ENCODE results near the gene YBX3. TPM values are rescaled to one million over a fixed set of nuclear protein-coding genes. Genes with fewer than 3 reads are reported as not detected.

YBX3 gene
- total and polyA plus RNA-seq, 2 of the 13 experiments (the other 11 are each of a cell fraction or from before 2014, with no cell fraction given), result 77.5 to 99.6 TPM

GRCh38 chr12:10741845-10742244 lies 18.7 kb upstream of the YBX3 start (continued):
- TF ChIP-seq ZBTB4 (CRISPR knock-in tag; IDR thresholded peaks at IDR 0.05; ENCODE audit: borderline replicate concordance), result no peak
- TF ChIP-seq ZNF878 (CRISPR knock-in tag; IDR thresholded peaks at IDR 0.05), result no peak
- TF ChIP-seq, protein P1, sequence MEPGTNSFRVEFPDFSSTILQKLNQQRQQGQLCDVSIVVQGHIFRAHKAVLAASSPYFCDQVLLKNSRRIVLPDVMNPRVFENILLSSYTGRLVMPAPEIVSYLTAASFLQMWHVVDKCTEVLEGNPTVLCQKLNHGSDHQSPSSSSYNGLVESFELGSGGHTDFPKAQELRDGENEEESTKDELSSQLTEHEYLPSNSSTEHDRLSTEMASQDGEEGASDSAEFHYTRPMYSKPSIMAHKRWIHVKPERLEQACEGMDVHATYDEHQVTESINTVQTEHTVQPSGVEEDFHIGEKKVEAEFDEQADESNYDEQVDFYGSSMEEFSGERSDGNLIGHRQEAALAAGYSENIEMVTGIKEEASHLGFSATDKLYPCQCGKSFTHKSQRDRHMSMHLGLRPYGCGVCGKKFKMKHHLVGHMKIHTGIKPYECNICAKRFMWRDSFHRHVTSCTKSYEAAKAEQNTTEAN (CRISPR knock-in tag; conservative IDR thresholded peaks at IDR 0.05), result no peak
- TF ChIP-seq, protein P2, sequence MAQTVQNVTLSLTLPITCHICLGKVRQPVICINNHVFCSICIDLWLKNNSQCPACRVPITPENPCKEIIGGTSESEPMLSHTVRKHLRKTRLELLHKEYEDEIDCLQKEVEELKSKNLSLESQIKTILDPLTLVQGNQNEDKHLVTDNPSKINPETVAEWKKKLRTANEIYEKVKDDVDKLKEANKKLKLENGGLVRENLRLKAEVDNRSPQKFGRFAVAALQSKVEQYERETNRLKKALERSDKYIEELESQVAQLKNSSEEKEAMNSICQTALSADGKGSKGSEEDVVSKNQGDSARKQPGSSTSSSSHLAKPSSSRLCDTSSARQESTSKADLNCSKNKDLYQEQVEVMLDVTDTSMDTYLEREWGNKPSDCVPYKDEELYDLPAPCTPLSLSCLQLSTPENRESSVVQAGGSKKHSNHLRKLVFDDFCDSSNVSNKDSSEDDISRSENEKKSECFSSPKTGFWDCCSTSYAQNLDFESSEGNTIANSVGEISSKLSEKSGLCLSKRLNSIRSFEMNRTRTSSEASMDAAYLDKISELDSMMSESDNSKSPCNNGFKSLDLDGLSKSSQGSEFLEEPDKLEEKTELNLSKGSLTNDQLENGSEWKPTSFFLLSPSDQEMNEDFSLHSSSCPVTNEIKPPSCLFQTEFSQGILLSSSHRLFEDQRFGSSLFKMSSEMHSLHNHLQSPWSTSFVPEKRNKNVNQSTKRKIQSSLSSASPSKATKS (CRISPR knock-in tag; IDR thresholded peaks at IDR 0.05), result no peak
- TF ChIP-seq RAD51 (IDR thresholded peaks at IDR 0.05; ENCODE audit: borderline replicate concordance), result no peak
- TF ChIP-seq ZNF614 (CRISPR knock-in tag; IDR thresholded peaks at IDR 0.05; ENCODE audit: borderline replicate concordance), result no peak
- TF ChIP-seq ZNF180 (CRISPR knock-in tag; IDR thresholded peaks at IDR 0.05; ENCODE audit: borderline replicate concordance, low read depth), result no peak
- no peak for TF ChIP-seq ZNF253 (CRISPR knock-in tag; IDR thresholded peaks at IDR 0.05; ENCODE audit: borderline replicate concordance)
- TF ChIP-seq ZNF710 (CRISPR knock-in tag; IDR thresholded peaks at IDR 0.05; ENCODE audit: borderline replicate concordance), result no peak
- no peak for TF ChIP-seq ZBTB33 (CRISPR knock-in tag; IDR thresholded peaks at IDR 0.05)
- no peak for TF ChIP-seq YEATS2 (CRISPR knock-in tag; IDR thresholded peaks at IDR 0.05; ENCODE audit: borderline replicate concordance)
- no peak for TF ChIP-seq PHF8 (CRISPR knock-in tag; IDR thresholded peaks at IDR 0.05)
- TF ChIP-seq, protein P3, sequence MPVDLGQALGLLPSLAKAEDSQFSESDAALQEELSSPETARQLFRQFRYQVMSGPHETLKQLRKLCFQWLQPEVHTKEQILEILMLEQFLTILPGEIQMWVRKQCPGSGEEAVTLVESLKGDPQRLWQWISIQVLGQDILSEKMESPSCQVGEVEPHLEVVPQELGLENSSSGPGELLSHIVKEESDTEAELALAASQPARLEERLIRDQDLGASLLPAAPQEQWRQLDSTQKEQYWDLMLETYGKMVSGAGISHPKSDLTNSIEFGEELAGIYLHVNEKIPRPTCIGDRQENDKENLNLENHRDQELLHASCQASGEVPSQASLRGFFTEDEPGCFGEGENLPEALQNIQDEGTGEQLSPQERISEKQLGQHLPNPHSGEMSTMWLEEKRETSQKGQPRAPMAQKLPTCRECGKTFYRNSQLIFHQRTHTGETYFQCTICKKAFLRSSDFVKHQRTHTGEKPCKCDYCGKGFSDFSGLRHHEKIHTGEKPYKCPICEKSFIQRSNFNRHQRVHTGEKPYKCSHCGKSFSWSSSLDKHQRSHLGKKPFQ (CRISPR knock-in tag; IDR thresholded peaks at IDR 0.05; ENCODE audit: insufficient replicate concordance), result no peak
- TF ChIP-seq TEAD3 (CRISPR knock-in tag; optimal IDR thresholded peaks at IDR 0.05; ENCODE audit: borderline replicate concordance), result no peak

Measured in HepG2 (cell line).